Measurements from ENCODE around the gene SKIC2.
"Not testable (repeated sequence)": the region's sequence is repeated elsewhere in the genome, so short reads cannot be mapped to it uniquely, and the experiment has no call there.

Gene SKIC2

DNA sequence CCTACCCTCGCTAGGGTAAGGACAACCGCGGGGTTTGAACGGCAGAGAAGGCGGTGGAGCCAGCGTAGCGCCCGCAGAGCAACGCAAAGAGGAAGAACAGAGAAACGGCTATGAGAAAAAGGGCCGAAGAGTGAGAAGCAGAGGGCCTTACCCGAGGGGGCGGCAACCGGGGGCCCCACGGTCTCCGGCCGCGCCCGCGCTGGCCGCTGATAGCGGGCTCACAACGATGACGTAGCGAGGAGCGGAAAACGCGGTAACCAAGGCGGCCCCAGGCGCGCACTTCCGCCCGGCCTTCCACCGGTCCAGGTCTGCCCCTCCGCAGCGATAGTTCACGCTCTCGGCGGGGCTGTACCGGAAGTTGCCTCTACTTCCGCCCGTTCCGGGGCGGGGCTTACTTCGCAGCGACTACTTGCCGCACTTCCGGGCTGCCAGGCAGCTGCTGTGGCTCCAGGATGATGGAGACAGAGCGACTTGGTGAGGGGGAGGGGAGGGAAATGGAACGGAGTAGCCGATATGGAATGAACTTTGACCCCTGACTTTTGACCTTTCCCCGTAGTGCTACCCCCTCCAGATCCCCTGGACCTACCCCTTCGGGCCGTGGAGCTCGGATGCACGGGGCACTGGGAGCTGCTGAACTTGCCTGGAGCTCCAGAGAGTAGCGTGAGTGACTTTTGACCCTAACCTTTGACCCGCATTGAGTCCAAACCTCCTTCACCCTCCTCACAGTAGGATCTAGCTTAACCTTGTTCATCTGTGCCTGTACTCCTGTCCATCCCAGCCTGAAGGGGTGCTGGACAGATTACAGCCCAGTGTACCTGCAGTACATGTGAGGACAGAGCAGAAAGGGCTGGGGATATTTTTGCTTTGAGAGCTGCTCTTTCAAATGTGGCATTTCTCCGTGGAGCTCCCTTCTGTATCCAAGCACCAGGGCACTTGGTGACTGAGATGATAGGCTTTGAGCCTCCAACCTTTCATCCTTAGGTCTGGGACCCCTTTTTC lies at the start of gene SKIC2, which contains the start of gene NELFE:
Gene SKIC2, plus strand, starts transcription at position 435 of the 999 bp plus-strand sequence. Its CDS starts 18 bp downstream, at position 453.
Gene NELFE, minus strand, starts transcription at position 231 of the 999 bp plus-strand sequence. CDS start 525 bp downstream, outside the sequence.
- peak; percentile 97 to 98 for DNase-seq (ENCODE audit: low read depth in 2 of 2)

DNA sequence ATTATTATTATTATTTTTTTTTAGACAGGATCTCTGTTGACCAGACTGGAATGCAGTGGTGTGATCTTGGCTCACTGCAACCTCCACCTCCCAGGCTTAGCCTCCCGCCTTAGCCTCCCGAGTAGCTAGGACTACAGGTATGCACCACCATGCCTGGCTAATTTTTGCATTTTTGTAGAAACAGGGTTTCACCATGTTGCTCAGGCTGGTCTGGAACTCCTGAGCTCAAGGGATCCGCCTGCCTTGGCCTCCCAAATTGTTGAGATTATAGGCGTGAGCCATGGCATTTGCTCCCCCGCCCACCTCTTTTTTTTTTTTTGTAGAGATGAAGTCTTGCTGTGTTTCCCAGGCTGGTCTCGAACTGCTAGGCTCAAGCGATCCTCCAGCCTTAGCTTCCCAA lies 49.7 kb upstream of the SKIC2 start:
- DNase-seq (ENCODE audit: low read depth in 2 of 2) = not testable (repeated sequence)

DNA sequence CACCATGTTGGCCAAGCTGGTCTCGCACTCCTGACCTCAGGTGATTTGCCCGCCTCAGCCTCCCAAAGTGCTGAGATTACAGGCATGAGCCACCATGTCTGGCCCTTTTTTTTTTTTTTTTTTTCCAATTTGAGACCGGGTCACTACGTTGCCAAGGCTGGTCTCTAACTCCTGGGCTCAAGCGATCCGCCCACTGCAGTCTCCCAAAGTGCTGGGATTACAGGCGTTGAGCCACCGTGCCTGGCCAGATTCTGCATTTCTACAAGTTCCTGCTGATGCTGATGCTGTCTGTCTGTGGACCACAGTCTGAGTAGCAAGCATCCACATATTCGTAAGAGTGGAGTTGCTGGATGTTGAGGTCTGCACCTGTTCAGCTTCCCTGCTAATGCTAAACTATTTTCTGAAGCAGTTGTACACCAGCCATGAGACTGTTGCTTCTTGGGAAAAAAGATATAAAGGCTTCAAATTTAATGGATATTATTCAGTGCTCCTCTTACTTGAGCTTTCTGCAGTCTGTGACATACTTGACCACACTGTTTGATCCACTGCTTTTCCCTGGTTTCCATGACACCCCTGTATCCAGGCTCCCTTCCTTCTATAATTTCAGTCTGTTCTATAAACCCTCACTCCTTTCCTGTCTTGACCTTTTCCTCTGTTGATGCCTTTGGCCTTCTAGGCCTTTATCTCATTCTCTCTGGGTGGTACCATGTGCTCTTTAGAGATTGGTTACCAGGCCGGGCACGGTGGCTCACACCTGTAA lies 47.0 kb upstream of the SKIC2 start:
- DNase-seq (ENCODE audit: low read depth in 2 of 2) = no peak

DNA sequence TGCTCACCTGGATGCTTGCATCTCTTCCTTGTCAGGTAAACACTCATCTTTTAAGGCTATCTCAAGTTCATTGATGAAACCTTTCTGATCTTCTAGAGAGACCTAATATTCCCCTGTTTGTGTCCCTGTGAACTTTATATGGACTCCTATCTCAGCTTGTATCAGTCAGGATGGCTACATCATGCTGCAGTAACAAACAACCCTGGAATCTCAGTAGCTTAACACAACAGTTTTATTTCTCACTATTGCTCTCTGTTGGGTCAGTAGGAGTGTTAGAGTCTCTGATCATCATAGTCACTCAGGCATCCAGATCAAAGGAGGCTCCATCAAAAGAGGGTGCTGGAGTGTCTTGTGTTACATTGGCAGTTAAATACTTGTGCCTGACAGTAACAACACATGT lies 43.6 kb upstream of the SKIC2 start:
- DNase-seq (ENCODE audit: low read depth in 2 of 2) = no peak

DNA sequence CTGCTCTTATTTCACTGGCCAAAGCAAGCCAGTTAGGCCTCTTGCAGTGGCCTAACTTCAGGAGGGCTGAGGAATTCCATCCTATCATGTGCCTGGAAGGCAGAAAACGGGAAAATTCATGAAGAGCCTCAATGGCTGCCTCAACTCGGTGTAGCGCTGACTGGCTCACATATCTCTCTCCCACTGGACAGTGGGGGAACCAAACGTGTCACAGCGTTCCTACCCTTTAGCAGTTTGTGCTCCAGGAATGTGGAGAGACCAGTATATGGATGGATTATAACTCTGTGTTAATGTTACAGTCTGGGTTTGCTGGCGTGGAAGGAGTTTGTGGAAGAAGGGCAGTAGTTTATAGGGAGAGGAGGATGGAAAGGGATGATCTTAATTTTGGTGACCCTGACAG lies 43.2 kb upstream of the SKIC2 start:
- DNase-seq (ENCODE audit: low read depth in 2 of 2) = no peak

DNA sequence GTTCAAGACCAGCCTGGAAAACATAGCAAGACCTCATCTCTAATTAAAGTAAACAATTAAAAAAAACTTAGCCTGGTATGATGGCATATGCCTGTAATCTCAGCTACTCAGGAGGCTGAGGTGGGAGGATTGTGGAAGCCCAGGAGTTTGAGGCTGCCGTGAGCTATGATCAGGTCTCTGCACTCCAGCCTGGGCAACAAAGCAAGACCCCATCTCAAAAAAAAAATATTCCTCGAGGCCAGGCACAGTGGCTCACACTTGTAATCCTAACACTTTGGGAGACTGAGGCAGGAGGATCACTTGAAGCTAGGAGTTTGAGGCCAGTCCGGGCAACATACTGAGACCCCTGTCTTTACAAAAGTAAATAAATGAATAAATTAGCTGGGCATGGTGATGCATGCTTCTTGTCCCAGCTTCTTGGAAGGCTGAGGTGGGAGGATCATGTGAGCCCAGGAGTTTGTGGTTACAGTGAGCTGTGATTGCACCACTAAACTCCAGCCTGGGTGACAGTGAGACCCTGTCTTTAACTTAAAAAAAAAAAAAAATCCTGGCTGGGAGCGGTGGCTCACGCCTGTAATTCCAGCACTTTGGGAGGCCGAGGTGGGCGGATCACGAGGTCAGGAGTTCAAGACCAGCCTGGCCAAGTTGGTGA lies 40.8 kb upstream of the SKIC2 start:
- no peak for DNase-seq (ENCODE audit: low read depth in 2 of 2)

DNA sequence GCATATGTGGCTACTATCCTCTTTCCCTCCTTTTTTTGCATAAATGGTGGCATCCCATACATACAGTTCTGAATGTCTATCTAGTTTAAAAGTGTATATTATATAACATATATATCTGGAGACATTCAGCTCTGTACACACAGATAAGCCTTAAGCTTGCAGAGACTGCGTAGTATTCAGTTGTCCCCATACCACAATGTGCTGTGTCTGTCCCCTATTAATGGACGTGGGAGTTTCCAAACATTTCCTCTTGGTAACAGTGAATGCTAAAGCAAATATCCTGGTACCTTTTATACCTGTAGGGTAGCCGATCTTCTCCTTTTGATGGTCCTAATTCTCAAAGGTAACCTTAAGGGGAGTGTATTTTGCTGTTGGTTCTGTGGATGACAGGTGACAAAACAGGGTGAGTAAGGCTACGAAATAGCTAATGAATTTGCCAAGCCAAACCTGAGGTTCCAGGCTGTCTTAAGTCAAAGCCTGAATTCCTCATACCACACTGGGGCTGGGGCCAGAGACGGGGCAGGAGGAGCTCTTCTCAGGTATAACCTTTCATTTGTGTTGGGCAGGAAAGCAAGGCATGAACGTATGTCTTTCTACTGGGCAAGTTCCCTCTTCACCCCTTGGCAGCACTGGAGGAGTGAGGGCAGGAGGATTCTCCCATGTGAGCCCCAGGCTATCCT lies 39.2 kb upstream of the SKIC2 start:
- DNase-seq (ENCODE audit: low read depth in 2 of 2) = no peak

DNA sequence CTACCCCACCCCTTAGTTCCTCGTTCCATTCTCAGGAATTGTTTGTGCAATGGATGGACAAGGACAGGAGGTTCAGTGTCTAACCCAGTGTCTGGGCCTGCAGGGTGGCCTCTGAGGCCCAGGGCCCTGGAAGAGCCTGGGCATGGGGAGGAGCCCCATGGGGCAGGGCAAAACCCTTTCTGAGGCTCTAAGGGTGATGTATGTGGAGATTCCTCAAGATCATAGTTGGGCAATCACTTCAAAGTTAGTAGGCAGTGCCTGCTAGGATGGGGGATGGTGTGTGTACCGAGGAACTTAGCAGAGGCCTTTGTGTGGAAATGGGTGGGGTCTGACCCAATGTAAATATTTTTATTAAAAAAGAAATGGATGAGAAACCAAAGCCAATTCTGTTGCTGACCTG lies 38.2 kb upstream of the SKIC2 start:
- no peak for DNase-seq (ENCODE audit: low read depth in 2 of 2)

DNA sequence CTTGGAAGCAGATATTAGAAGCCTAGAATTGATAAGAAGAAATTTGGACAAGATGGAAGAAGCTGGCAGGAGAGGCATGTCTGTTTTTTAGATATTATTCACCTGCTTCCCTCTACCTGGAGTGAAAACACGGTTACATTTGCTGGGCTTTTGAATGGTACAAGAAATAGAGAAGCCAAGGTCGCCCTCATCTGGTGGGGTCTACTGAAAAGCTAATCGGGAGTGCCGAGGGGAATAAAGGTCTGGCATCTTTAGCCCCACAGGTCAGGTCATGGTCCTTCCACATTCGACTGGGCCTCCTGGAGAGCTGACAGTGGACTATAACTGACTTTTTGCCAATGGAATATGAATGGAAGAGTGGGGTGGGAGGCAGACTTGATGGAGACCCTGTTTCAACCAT lies 36.0 kb upstream of the SKIC2 start:
- no peak for DNase-seq (ENCODE audit: low read depth in 2 of 2)

DNA sequence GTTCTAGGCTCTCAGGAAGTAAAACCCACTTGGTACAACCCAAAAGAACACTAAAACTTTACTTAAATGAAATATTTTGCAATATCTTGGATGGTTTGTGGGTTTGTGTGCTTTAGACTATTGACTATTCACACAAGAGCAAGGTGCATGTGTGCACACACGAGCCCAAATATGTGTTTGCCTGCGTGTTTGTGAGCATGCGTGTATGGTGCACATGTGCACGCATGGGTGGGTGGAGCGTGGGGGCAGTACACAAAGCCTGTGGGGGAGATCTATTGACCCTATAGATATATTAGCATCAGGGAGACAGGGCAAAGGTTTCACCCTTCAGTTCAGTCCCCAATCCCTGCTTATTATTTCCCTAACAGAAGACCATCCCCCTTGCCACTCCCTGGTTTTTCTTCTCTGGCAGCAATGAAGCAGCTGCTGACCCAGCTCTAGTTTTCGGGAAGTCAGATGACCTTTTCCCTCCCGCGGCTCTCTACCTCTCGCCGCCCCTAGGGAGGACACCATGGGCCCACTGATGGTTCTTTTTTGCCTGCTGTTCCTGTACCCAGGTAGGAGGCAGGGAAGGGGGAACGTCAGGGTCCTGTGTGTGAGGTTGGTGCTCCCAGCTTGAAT lies 31.6 kb upstream of the SKIC2 start, which contains the start of gene C2:
Gene C2, plus strand, starts transcription at position 476 of the 621 bp plus-strand sequence. Its CDS starts 36 bp downstream, at position 512.
- DNase-seq (ENCODE audit: low read depth in 2 of 2) = no peak

DNA sequence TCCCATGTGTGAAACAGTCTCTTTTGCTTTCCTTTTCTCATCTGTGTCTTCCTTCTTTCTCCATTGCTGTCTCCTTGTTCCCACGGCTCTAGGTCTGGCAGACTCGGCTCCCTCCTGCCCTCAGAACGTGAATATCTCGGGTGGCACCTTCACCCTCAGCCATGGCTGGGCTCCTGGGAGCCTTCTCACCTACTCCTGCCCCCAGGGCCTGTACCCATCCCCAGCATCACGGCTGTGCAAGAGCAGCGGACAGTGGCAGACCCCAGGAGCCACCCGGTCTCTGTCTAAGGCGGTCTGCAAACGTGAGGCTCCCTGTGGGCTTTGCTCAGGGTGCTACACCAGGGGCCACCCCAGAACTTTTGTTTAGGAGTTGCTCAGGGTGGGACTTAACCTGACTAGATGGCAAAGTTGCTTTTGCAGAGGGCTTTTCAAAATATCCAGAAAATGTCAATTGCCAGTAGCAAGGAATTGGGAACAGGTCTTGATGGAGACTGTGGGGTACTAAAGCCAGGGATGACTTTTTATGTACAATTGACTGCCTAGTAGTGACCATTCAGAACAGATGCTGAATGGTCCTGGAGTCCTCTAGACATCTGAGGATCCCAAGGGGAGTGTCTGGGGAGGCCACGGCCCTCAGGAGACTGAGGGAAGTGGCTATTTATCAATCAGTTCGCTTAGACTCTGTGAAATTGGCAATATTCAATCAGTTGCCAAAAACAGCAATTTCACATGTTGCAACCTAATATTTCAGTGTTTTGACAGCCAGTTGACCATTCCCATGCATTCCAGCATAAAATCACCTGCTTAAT lies 30.9 kb upstream of the SKIC2 start:
- no peak for DNase-seq (ENCODE audit: low read depth in 2 of 2)

DNA sequence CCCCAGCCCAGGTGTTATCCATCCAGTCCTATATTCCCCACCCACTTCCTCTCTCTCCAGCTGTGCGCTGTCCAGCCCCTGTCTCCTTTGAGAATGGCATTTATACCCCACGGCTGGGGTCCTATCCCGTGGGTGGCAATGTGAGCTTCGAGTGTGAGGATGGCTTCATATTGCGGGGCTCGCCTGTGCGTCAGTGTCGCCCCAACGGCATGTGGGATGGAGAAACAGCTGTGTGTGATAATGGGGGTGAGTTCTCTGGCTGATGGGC lies 30.4 kb upstream of the SKIC2 start:
- no peak for DNase-seq (ENCODE audit: low read depth in 2 of 2)

DNA sequence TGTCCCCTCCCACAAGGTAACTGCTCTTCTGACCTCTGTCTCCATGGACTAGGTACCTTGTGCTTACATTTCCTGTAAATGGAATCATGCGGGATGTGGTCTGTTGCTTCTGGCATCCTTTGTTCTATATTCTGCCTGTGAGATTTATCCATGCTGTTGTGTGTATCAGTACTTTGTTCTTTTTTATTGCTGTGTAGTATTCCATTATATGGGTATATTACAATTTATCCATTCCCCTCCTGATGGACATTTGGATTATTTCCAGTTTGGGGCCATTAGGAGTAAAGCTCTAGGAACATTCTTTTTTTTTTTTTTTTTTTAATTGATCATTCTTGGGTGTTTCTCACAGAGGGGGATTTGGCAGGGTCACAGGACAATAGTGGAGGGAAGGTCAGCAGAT lies 28.0 kb upstream of the SKIC2 start:
- DNase-seq (ENCODE audit: low read depth in 2 of 2) = no peak

DNA sequence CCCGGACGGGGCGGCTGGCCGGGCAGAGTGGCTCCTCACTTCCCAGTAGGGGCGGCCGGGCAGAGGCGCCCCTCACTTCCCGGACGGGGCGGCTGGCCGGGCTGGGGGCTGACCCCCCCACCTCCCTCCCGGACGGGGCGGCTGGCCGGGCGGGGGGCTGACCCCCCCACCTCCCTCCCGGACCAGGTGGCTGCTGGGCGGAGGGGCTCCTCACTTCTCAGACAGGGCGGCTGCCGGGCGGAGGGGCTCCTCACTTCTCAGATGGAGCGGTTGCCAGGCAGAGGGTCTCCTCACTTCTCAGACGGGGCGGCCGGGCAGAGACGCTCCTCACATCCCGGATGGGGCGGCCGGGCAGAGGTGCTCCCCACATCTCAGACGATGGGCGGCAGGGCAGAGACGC lies 26.8 kb upstream of the SKIC2 start:
- not testable (repeated sequence) for DNase-seq (ENCODE audit: low read depth in 2 of 2)

DNA sequence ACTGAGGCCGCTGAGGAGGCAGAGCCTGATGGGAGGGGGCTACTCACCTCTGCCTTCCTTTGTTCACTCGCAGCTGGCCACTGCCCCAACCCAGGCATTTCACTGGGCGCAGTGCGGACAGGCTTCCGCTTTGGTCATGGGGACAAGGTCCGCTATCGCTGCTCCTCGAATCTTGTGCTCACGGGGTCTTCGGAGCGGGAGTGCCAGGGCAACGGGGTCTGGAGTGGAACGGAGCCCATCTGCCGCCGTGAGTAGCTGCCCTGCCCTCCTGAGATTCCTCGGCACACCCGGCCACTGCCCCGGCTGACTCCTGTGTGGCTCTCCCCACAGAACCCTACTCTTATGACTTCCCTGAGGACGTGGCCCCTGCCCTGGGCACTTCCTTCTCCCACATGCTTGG lies 25.4 kb upstream of the SKIC2 start:
- no peak for DNase-seq (ENCODE audit: low read depth in 2 of 2)

DNA sequence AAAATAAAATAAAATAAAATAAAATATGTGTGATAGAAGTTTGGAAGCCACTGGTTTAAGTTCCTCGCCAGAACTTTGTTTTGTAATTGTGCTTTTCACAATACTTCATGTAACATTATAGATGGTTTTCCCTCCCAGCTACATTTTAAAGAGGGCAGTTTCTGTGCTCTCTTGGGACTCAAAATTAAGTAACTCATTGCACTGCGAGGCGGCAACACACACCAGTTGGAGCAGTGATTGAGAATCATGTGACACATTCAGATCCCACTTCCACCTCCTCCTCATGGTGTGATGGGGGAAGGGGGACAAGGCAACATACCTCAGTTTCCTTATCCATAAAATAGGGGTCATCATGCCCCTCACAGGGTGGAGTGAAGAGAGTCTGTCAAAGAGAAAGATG lies 24.0 kb upstream of the SKIC2 start:
- DNase-seq (ENCODE audit: low read depth in 2 of 2) = no peak

DNA sequence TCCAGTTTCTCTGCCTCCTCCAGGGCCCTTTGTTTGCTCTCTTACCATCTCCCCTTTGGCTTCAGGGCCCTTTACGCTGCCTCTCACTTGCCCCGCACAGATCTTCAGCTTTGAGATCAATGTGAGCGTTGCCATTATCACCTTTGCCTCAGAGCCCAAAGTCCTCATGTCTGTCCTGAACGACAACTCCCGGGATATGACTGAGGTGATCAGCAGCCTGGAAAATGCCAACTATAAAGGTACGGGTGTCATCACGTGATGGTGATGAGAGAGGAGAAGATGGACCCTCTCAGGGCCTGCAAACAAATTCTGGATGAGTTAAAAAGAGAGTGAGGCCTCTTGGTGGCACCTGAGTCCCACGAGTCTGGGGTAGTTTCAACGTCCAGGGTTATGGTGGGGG lies 23.2 kb upstream of the SKIC2 start:
- no peak for DNase-seq (ENCODE audit: low read depth in 2 of 2)

DNA sequence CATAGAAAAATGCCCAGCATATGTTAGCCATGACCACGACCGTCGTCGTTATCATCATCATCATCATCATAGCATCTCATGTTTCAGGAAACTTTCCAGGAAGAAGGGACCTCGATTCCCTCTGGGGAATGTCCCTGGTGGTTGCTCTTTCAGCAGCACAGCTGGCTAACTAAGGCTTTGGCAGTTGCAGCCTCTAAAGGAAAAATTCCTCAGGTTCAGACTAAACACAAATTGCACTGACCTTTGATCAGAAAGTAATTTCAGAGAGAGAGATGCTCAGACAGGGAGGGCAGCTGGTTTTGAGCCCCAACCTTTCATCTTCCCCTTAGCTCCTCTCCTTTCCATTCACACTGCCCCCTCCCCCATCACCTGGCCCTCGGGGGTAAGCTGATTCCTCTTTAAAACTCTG lies 18.7 kb upstream of the SKIC2 start:
- DNase-seq (ENCODE audit: low read depth in 2 of 2) = no peak

DNA sequence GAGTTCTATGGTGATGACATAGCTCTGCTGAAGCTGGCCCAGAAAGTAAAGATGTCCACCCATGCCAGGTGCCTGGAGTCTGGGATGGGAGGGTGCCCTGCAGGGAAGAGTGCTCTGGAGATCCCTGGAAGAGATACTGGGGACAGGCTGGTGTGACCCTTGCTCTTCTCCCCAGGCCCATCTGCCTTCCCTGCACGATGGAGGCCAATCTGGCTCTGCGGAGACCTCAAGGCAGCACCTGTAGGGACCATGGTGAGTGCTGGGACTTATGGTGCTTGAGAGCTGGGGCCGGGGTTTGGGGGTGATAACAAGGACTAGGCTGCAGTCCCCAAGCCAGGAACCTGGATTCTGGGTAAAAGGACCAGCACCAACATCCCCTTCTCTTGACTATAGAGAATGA lies 15.2 kb upstream of the SKIC2 start:
- no peak for DNase-seq (ENCODE audit: low read depth in 2 of 2)

DNA sequence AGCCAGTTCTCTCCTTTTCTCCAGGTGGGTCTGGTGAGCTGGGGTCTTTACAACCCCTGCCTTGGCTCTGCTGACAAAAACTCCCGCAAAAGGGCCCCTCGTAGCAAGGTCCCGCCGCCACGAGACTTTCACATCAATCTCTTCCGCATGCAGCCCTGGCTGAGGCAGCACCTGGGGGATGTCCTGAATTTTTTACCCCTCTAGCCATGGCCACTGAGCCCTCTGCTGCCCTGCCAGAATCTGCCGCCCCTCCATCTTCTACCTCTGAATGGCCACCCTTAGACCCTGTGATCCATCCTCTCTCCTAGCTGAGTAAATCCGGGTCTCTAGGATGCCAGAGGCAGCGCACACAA lies 13.8 kb upstream of the SKIC2 start:
- DNase-seq (ENCODE audit: low read depth in 2 of 2) = no peak
